OCI-LY3 (cell line): ENCODE results near the gene PLPP3.

Experiments
- EZH2phosphoT487 ChIP-seq: fragments of 200-600 bp; shearing (Covaris generic); IDR thresholded peaks from 2 replicates; pipeline ENCODE4 v1.6.1; 2018; ENCODE audit warnings: antibody characterized with exemption, mixed run types, low read depth
- TF ChIP-seq, protein P1 (sequence below): fragments of 200-600, 300-600 bp; sonication (generic); IDR thresholded peaks from 2 replicates; pipeline ENCODE4 v1.5.1; 2014; ENCODE audit warnings: antibody characterized with exemption, low read length, low read depth

DNA sequence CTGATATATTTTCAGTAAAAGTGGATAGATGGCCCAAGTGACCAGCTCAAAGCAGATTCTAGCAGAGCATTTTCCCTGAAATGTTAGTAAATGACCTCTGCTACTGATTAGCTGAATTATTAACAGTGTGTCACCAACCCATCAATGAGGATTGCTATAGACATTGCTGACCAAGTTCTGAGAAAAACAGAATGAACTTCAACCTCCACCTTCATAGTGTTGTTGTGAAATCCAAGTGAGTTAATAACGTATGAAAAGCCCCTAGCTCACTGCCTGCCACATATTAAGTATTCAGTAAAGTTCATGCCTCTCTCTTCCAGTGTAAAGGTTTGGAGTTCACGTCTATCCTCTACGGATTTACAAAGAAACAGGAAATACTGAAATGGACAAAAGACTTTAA lies 15.8 kb downstream of the PLPP3 start:
- TF ChIP-seq, protein P1, sequence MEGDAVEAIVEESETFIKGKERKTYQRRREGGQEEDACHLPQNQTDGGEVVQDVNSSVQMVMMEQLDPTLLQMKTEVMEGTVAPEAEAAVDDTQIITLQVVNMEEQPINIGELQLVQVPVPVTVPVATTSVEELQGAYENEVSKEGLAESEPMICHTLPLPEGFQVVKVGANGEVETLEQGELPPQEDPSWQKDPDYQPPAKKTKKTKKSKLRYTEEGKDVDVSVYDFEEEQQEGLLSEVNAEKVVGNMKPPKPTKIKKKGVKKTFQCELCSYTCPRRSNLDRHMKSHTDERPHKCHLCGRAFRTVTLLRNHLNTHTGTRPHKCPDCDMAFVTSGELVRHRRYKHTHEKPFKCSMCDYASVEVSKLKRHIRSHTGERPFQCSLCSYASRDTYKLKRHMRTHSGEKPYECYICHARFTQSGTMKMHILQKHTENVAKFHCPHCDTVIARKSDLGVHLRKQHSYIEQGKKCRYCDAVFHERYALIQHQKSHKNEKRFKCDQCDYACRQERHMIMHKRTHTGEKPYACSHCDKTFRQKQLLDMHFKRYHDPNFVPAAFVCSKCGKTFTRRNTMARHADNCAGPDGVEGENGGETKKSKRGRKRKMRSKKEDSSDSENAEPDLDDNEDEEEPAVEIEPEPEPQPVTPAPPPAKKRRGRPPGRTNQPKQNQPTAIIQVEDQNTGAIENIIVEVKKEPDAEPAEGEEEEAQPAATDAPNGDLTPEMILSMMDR, result no peak
- TF ChIP-seq EZH2phosphoT487, result no peak
